Ovary (tissue), 3 donors: ENCODE results near the gene MEGF10.

Source experiments
- EP300 ChIP-seq: sonication (generic); formaldehyde crosslinking; IDR thresholded peaks from one replicate; pipeline ENCODE4 v1.6.1; 2017; ENCODE audit warnings: antibody characterized with exemption
- POLR2A ChIP-seq: fragments of 450-650 bp; IDR thresholded peaks from one replicate; pipeline ENCODE4 v1.6.1; 2017; ENCODE audit warnings: antibody characterized with exemption, mild to moderate bottlenecking, moderate library complexity
- TF ChIP-seq, protein P1 (sequence below), 3 donors: fragments of 450-650 bp in 2 of 3; fragments of 200-600 bp in 1 of 3; IDR thresholded peaks; one replicate each; pipeline versions ENCODE4 v1.5.1 to v1.8.0; 2016 to 2022; ENCODE audit warnings: antibody characterized with exemption in 3 of 3, mild to moderate bottlenecking in 1 of 3
- donor health status: DM: no; HTN: no; CAD: no.

DNA sequence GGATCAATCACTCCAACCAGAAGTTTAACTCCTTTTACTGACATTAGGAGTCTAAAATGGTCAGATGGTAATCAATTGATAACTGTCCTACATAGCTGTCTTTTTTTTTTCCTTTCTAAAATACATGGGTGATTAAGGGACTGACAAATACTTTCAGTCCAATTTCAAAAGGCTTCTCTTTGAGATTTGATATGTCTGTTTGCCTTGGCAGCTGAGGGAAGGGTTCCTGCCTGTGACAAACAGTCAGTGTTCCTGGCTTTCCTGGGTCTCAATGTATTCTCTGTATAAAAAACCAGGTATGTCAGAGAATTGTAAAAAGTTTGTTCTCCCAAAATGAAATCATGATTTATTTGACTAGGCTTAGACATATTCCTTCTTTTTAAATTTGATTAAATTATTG lies 84.5 kb downstream of the MEGF10 start:
- TF ChIP-seq, protein P1, sequence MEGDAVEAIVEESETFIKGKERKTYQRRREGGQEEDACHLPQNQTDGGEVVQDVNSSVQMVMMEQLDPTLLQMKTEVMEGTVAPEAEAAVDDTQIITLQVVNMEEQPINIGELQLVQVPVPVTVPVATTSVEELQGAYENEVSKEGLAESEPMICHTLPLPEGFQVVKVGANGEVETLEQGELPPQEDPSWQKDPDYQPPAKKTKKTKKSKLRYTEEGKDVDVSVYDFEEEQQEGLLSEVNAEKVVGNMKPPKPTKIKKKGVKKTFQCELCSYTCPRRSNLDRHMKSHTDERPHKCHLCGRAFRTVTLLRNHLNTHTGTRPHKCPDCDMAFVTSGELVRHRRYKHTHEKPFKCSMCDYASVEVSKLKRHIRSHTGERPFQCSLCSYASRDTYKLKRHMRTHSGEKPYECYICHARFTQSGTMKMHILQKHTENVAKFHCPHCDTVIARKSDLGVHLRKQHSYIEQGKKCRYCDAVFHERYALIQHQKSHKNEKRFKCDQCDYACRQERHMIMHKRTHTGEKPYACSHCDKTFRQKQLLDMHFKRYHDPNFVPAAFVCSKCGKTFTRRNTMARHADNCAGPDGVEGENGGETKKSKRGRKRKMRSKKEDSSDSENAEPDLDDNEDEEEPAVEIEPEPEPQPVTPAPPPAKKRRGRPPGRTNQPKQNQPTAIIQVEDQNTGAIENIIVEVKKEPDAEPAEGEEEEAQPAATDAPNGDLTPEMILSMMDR (IDR thresholded peaks at IDR 0.05): no peak
- TF ChIP-seq POLR2A (no peak), EP300 (no peak)
